HG02798 (cell line): ENCODE data around the gene NAV3.

Source experiments
- ATAC-seq: cut with Tn5 transposase; IDR thresholded peaks from one replicate; pipeline ENCODE4 v1.9.1; 2021; ENCODE audit warnings: mild to moderate bottlenecking; ENCODE audit not compliant: unreplicated experiment, poor library complexity

Gene NAV3

GRCh38 chr12:77923882-77924281 is 93.2 kb downstream of the NAV3 start:
- ATAC-seq = no peak

- ATAC-seq = no peak
Observed at GRCh38 chr12:77924703-77925102, 94.0 kb downstream of the NAV3 start.

GRCh38 chr12:77925536-77926108 is 94.9 kb downstream of the NAV3 start:
- peak; percentile 100 for ATAC-seq

- no peak for ATAC-seq
Observed at GRCh38 chr12:77928078-77928477, 97.4 kb downstream of the NAV3 start.

GRCh38 chr12:77932216-77932615 is 101.5 kb downstream of the NAV3 start:
- ATAC-seq = no peak

GRCh38 chr12:77938301-77938700 is 107.6 kb downstream of the NAV3 start:
- ATAC-seq = no peak

- ATAC-seq = no peak
Observed at GRCh38 chr12:77940011-77940423, 109.3 kb downstream of the NAV3 start.

GRCh38 chr12:77940567-77940966 is 109.9 kb downstream of the NAV3 start:
- ATAC-seq = no peak

- no peak for ATAC-seq
Observed at GRCh38 chr12:77941401-77941800, 110.7 kb downstream of the NAV3 start.

- ATAC-seq = no peak
Observed at GRCh38 chr12:77943466-77943865, 112.8 kb downstream of the NAV3 start.

- ATAC-seq = no peak
Observed at GRCh38 chr12:77946541-77947061, 115.9 kb downstream of the NAV3 start.

GRCh38 chr12:77947330-77947729 is 116.6 kb downstream of the NAV3 start:
- no peak for ATAC-seq

- ATAC-seq = no peak
Observed at GRCh38 chr12:77947746-77948145, 117.1 kb downstream of the NAV3 start.

GRCh38 chr12:77949943-77950342 is 119.2 kb downstream of the NAV3 start:
- no peak for ATAC-seq

GRCh38 chr12:77953528-77954205 is 123.0 kb downstream of the NAV3 start:
- no peak for ATAC-seq

GRCh38 chr12:77954206-77954555 is 123.5 kb downstream of the NAV3 start:
- ATAC-seq = no peak

- ATAC-seq = no peak
Observed at GRCh38 chr12:77957062-77957461, 126.4 kb downstream of the NAV3 start.

GRCh38 chr12:77963576-77964178 is 133.0 kb downstream of the NAV3 start:
- ATAC-seq = no peak

GRCh38 chr12:77965790-77966189 is 135.1 kb downstream of the NAV3 start:
- ATAC-seq = no peak

- ATAC-seq = no peak
Observed at GRCh38 chr12:77968021-77968420, 137.3 kb downstream of the NAV3 start.

GRCh38 chr12:77968571-77968970 is 137.9 kb downstream of the NAV3 start:
- ATAC-seq = no peak

- ATAC-seq = no peak
Observed at GRCh38 chr12:77973579-77973978, 142.9 kb downstream of the NAV3 start.
